NCI-H774 (cell line): Measurements from ENCODE around the gene CFAP54.
A peak's percentile ranks its signal among the peaks of the same experiment; 100 is the strongest.
"Not testable (repeated sequence)": the region's sequence is repeated elsewhere in the genome, so short reads cannot be mapped to it uniquely, and the experiment has no call there.

Experiments used
- DNase-seq: peaks from one replicate; lab custom pipeline; 2025; lab: John Stamatoyannopoulos, UW

Gene CFAP54

DNA sequence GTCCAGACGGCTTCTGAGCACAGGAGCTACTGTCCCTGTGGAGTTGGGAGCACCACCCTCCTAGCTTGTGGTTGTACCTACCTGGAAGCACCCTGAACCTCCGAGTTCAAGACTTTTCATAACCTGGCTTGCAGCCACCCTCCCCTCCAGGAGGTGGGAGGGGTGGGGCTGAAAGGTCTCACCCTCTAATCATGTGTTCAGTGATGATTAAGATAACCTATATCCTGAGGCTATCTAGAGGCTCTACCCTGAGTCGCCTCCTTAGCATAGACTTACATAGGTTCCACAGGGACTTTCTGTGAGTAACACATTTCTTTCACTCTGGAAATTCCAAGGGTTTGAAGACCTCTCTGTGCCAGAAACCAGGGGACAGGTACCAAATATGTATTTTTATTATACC, 146.5 kb downstream of the CFAP54 start:
- DNase-seq, result no peak

DNA sequence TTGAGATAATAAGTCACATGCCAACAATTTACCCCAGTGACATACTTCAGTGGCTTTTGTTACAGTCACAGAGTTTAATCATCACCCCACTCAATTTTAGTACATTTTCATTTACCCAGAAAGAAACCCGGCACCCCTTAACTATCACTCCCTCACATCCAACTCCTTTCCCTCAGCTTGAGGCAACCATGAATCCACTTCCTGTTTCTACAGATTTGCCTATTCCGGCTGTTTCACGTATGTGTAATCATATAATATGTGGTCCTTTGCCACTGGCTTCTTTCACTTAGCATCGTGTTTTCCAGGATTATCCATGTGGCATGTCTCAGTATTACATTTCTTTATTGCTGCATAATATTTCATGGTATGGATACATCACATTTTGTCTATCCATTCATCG, 147.5 kb downstream of the CFAP54 start:
- DNase-seq, result no peak

DNA sequence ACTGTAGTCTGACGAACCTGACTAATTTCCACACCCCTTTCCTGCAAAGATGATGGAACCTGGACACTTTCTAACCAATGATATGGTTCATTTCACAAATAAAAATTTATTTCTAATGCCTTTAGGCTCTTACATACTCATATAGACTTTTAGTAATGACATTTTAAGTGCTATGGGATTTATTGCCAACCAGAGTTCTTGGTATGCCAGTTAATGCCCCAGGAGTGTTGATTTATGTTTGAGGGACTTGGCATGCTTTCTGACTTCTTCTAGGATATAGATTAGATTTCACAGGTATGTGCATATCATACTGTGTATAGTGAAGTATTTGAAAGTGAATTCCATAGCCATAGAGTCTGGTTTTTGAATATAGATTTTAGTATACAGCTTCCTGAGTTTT, 159.5 kb downstream of the CFAP54 start:
- DNase-seq, result no peak

DNA sequence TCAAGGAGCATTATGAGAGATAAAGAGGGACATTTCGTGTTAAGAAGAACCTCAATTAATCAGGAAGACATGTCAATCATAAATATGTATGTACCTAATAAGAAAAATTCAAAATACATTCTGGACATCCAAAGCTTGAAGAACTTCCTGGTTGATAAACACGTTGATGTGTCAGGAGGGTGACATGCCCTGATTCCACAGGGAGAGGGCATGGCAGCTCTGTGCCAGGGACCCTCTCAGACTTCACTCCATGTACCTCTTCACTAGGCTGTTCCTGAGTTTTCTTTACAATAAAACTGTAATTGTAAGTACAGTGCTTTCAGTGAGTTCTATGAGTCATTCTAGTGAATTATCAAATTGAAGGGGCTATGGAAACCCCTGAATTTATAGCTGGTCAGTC, 163.5 kb downstream of the CFAP54 start:
- DNase-seq, result no peak

DNA sequence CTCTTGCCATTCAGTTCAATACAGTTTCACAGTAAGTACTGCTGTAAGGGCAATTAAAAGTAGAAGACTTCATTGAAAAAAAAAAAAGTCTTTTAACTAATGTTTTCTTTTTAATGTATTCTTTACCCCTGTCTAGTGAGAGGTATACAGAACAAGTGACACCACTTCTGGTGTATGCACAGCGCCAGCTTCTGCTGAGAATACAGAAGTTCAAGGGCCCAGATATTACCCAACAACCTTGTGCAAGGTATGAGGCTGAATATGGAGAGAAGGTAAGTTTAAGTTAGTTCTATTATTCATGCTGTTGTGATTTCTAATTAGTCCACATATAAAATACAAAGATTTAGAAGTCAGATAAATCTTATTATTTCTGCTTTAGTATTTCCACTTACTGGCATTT, 168.7 kb downstream of the CFAP54 start:
- no peak for DNase-seq

DNA sequence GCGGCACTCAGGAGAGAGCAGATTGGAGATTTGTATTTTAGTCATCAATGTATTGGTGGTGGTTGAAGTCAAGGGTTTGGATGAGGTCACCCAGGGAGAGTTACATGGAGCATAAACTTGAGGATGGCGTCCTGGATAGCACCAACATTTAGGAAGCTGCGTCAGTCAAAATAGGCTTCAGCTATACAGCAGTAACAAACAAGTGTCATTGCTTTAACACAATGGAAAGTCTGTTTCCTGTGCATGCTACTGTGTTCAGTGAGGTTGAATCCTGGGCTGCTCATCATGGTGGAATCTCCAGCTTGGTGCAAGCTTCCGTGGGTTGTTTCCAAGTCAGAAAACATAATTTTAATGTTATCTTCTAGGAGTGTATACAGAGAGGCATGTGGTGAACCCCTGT, 180.4 kb downstream of the CFAP54 start:
- DNase-seq, result no peak

DNA sequence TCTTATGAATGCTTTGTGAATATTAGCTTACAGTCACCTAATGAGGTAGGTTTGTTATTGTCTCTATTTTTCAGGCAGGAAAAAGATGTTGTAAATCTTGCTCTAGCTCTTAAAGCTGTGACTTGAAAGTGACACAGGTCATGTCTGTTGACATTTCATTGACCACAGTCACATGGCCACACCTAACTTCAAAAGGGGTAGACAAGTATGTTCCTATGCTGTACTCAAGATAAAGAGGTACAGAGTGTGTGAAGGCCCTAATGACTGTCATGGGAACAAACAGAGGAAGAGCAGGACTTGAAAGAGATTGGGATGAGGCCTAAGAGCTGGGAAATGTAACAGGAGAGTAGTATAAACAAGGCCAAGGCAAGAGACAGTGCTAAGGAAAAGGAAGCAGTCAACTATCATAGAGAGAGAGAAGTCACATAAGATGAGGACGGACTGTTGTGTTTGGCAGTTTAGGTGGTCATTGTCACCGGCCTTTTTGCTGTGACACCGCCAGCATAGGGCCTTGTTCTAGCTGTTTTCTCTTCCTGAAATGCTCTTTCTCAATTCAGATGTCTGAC, 181.0 kb downstream of the CFAP54 start:
- no peak for DNase-seq

DNA sequence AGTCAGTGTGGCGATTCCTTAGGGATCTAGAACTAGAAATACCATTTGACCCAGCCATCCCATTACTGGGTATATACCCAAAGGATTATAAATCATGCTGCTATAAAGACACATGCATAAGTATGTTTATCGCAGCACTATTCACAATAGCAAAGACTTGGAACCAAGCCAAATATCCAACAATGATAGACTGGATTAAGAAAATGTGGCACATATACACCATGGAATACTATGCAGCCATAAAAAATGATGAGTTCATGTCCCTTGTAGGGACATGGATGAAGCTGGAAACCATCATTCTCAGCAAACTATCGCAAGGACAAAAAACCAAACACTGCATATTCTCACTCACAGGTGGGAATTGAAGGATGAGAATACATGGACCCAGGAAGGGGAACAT, 186.1 kb downstream of the CFAP54 start:
- DNase-seq, result not testable (repeated sequence)

DNA sequence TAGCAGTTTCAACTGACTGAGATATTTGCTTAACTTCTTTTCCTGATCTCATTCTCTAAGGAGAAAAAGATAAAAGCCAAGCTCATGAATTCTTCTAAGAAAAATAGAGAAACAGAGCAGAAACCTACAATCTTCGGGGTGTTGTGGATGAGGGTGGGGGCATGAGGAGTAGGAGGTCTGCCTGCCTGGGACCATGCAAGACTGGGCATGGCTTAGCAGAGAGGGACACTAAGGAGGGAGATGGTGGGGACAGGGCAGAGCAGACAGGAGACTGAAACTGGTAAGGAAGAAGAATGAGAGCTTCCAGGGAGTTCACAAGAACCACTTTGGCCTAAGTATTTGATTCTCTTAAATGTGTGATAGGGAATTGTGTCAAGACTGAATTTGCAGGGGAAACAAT, 188.0 kb downstream of the CFAP54 start:
- DNase-seq, result no peak

DNA sequence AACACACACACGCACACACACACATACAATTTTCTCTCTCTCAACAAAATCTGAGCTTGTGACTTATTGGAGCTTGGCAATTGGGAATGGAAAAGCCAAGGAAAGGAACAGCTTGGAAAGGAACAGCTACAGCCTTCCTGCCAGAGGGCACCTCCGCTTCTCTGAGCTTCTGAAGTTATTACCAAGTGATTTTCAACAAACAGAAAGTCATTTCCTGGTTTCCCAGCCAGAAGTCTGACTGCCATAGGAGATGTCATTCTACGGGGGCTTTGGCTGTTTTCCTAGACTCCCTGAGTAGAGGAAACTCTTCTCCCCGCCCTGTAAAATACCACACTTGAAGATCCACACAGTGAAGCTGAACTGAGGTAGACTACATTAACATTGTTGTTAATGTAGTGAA, 198.3 kb downstream of the CFAP54 start:
- DNase-seq, result no peak

DNA sequence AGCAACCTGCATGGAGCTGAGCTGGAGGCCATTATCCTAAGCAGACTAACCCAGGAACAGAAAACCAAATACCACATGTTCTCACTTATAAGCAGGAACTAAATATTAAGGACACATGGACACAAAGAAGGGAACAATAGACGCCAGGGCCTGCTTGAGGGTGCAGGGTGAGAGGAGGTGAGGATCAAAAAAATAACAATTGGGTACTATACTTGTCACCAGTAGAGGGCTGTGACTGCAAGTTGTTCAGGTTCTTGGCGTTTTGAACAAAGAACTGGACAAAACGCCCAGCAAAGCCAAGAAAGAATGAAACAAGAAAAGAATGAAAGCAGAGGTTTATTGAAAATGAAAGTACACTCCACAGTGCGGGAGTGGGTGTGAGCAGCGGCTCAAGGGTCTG, 209.1 kb downstream of the CFAP54 start:
- no peak for DNase-seq

DNA sequence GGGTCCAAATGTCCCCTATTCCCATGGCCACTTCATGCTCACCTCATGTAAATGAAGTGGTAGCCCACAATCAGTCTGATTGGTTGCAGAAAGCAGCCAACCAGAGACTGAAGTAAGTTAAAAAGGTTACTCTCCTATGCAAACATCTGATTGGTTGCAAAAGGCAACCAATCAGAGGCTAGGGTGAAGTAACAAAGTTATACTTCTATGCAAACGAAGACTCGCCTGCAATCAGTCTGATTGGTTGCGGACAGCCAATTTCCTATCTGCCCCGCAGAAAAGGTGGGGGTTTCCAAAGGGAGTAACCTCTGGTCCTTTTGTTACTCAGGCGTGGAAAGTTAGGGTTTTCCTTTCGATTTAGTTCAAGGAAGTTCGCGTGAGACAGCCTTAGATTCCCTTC, 209.6 kb downstream of the CFAP54 start:
- DNase-seq, result no peak

DNA sequence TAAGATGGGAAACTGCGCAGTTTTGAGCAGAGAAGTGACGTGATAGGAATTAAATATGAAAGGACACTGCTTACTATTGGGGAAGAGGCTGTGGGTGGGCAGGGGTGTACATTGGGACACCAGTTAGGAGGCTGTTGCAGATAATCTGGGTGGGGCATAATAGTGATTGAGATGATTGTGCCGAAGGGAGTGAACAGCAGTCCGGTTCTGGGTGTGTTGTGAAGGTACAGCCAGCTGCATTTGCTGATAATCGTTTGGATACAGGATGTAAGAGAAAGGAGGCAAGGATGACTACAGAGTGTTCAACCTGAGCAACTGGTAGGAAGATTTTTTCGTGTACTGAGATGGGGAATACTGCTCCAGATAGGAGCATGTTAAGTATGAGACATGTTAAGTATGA, 212.5 kb downstream of the CFAP54 start:
- DNase-seq, result no peak

DNA sequence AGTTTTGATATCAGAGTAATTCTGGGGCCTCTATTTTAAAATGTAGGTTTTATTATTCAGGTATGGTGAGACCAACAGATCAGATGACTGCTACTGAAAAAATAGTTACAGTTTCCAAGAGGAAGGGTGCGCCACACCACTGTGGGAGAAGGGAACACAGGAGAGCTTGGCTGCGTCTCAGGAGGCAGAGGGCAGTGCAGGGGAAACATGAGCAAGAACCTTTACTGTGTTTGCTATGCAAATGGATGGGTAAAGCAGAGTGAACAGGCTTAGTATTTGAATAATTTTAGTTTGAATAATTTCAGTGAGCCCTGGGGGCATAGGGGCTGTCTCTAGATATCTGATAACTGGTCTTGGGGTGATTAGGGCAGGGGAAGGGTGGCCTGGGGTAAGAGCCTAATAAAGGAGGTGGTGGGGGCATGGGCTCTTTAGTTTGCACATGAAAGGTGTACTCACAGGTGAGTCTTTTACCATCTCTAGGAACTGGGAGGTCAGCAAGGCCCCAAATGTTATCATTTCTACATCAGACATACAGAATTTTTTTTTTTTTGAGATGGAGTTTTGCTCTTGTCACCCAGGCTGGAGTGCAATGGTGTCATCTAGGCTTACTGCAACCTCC, 220.9 kb downstream of the CFAP54 start:
- DNase-seq, result no peak

DNA sequence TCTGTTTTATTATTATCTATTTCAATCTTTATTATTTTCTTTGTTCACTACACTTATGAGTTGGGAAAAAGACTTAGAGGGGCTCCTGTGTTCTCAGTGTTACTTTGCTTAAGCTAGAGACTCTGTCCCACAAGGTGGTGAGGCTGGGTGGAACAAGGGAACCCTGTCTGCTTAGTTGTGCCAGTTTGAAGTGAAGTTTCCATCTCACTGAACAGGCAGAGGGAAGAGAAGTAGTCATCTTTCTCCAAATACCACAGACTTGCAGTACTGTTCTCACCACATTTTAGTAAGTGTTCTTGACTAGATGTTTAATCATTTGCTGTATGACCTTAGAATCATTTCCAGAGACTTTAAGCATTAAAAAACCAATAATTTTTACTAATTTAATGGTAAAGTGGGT, 222.0 kb downstream of the CFAP54 start:
- DNase-seq, result no peak

DNA sequence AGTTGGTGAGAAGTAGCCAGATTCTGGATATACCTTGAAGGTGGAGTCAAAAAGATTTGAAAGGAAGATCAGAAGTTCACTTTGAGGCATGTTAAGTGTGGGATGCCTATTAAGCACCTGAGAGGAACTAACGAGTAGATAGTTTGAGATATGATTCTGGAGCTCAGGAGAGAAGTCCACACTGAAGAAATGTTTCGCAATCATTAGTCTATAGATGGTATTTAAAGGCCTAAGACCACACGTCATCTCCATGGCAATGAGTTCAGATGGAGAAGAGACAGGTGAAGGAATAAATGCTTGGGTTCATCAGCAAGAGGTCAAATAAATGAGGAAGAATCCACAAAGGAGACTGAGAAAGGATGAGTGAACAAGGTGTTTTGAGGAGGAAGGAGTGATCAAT, 224.8 kb downstream of the CFAP54 start:
- no peak for DNase-seq

DNA sequence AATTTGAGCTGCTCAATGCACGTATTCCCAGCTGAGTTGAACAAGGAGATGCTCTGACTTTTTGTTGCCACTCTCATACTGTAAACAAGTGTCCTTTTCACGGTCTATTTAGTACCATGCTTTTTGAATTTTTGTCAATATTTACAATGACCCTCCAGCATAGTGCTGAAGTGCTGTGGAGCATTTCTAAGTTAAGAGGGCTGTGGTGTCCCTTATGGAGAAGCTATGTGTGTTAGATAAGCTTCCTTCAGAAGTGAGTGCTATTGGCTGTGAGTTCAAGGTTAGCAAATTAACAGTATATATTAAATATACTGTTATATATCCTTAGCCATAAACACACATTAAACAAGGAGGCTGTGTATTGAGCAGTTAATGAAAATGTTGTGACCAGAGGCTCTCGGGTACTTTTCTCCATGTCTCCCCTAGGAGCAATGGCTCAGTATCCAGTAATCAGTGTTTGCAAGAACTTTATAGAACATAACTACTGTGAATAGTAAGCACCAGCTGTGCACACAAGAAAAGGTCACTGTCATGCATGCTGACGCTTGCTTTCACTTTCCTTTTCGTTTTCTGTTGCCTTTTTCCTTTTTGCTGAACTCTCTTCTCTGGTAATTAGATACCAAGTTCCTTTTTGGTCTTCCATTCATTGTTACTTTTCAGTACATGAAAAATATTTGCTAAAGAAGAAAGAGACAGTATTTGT, 230.4 kb downstream of the CFAP54 start:
- peak; percentile 75 for DNase-seq

DNA sequence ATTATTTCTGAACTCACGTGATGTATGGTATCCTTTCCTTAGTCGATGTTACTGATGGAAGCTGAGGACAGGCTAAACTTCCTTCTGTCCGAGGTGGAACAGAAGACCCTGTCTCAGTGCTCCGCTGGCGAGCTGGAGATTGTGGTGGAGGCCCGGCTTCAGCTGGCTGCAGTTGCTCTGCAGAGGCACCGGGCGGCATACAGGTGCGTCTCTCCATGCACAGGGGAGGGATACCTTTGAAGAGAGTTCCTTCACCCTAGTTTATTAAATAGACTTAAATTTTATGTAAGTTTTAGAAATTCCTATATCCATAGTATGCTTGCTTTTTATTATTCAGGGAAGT, 231.0 kb downstream of the CFAP54 start:
- DNase-seq, result peak; percentile 75

DNA sequence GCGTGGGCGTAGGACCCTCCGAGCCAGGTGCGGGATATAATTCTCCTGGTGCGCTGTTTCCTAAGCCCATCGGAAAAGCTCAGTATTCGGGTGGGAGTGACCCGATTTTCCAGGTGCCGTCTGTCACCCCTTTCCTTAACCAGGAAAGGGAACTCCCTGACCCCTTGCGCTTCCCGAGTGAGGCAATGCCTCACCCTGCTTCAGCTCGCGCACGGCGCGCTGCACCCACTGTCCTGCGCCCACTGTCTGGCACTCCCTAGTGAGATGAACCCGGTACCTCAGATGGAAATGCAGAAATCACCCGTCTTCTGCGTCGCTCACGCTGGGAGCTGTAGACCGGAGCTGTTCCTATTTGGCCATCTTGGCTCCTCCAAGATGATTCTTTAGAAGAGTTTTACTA, 240.1 kb downstream of the CFAP54 start:
- DNase-seq, result not testable (repeated sequence)

DNA sequence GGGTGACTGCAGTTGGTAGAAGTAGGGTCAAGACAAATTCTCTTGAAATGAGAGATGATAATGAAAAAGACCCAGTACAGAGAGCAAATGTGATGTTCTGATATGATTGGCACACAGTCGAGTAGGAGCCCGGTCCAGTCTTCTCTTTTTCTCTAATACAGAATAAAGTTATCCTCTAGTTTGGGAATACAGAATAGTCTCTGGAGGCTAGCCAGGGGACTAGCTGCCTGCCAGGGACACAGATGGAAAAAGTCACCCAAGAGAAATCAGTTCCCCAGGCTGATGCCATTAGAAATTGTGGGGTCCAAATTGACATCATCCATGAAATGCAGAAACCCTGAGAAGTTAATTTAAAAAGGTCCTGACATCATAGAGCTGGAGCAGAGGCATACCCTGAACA, 240.5 kb downstream of the CFAP54 start:
- DNase-seq, result no peak

DNA sequence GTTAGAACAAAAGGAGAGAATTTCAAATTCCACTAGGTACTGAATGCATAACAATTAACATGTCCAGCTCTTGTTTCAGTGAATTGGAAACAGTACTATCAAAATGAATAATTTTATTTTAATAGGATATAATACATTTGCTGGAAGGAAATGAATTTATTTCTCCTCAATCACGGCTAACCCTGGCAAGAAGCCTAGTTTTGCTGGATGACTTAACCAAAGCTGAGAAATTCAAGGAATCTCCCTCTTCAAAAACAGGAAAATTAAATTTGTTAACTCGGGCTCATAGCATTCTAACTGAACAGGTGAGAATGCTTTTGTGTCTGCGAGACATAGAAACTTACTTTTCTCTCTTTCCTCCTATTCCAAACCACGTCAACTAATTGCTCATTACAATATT, 254.2 kb downstream of the CFAP54 start:
- DNase-seq, result no peak

DNA sequence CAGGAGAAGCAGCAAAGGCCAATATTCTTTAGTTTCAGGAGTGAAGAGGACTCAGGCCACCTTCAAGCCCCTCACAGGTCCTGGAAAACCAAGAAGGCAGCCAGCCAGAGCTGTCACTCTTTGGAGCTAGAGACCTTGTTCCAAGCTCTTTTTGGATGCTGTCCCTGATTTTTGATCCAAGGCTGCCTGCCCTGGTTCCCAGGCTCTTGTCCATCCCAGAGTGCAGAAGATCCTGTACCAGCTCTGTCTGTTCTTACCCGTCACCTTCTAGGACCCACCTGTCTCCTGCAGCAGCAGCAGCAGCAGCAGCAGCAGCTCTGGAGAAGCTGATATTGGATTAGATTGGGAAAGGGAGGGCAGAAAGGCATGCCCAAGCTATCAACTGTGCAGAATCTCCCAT, 260.6 kb downstream of the CFAP54 start:
- DNase-seq, result no peak

DNA sequence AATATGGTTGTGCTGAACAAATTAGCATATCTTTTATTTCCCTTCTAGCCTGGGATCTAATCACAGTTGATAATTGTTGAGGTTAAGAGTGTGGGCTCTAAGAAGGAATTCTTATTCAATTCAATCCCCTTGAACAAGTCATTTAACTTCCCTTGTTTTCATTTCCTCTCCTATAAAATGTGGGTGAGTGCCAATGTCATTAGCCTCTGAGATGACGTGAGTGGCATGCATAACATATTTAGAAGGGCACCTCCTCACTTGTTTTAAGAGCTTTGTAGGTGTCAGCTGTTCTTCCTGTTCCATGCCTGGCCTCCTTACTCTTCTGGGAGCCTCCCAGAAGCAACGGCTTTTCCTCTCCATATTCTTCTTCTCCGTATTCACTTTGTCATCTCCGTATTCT, 262.2 kb downstream of the CFAP54 start:
- DNase-seq, result no peak

DNA sequence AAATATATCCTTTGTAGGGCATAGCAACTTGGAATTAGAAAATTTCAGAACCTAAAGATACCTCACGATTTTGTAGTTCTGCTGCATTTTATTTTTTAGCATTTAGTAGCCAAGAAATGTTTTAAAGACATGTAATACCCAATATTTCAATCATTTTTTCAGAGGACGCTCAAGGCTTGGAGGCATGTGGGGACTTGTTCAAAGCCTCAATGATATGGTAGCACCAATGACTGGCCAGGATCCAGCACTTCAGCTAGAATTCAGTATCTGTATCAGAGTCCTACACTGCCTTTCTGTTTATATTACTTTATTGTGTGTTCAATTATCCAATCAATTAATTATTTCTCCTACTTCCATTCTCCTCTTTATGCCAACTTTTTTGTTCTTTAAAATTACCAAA, 262.8 kb downstream of the CFAP54 start:
- no peak for DNase-seq
